RKO (cell line): ENCODE results near the gene MACROD2.
"Not testable (repeated sequence)": the region's sequence is repeated elsewhere in the genome, so short reads cannot be mapped to it uniquely, and the experiment has no call there.

ENCODE experiments used
- DNase-seq: peaks from one replicate; pipeline ENCODE4 v3.0.0-alpha.2; 2016; ENCODE audit warnings: low spot score

The MACROD2 gene

GRCh38 chr20:14956026-14956425 is 960.7 kb downstream of the MACROD2 start:
- no peak for DNase-seq

DNA sequence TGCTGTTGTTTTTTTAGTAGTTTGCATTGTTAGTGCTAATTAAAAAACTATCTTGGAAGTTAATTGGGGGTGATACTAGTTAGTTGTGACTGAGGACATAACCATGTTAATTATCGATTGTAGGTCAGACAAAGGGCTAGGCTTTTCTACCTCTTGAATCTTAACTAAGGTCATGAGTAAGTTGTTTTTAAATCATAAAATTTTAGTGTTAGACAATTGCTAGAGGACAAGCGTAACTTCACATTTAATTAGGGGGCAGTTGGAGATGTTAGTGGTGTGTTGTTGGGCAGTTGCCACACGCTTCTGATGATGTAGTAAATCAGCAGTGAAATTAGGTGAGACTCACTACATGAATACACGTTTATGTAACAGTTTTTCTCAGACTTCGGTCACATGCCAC is 961.2 kb downstream of the MACROD2 start:
- no peak for DNase-seq

GRCh38 chr20:14957402-14957801 is 962.1 kb downstream of the MACROD2 start:
- no peak for DNase-seq

- DNase-seq = no peak
Measured at GRCh38 chr20:14958626-14959025, 963.3 kb downstream of the MACROD2 start.

DNA sequence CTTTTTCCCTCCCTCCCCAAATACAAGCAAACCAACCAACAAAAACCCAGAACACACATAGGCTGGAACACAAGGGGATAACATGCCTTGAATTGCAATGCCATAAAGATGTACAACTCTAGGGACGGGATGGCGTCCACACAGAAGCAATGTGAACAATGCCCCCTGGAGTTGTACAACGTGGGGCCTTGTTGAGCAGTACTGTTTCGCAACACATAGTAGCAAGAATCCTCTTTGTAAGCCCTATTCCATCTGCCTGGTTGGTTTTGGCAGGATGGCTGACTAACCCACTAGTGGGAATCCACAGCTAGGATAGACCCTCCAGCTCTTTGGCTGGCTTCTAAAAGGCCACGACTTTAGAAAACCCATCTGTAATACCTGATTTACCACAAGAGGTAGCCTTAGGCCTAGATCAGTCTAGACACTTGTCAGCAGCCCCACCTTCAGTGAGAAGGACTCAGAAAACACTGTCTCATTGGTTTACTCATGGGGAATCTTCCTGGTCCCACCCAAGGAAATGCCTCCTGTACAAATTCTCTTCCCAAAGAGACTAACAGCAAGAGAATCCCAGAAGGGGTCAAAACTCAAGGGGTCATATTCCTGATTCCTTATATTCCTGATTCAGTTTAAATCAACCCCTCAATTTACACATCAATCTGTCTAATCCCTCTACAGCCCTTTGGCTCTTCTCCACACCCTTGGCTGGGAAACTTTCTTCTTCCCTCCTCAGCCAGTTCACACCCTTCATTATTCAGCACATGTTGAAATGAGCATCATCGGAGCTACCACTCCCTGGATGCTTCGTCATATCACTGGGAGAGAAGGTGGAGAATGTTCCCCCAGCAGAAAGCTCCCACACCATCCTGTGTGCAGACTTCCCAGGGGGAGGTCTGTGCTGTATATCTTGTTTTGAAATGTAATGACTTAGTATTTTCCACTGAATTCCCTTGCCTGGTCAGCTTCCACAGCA is 964.5 kb downstream of the MACROD2 start:
- DNase-seq = no peak

- DNase-seq = no peak
Measured at GRCh38 chr20:14960831-14961230, 965.5 kb downstream of the MACROD2 start.

DNA sequence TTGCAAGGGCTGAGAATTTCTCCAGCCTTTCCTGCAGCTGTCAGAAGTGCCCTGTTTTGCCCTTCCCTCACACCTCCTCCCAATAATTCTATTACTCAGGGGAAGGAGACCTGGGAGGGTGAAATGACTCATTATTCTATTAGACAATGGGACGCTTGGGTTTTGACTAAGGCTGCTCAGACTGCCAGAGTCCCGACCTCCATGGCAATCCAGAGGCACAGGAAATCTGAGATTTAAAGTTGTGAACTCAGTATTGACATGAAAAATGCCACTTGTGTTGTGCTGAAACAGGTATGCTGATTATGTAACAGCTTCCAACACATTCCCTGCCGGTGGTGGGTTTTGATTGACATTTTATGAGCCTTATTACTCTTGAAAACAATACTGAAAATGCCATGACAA is 967.9 kb downstream of the MACROD2 start:
- DNase-seq = no peak

DNA sequence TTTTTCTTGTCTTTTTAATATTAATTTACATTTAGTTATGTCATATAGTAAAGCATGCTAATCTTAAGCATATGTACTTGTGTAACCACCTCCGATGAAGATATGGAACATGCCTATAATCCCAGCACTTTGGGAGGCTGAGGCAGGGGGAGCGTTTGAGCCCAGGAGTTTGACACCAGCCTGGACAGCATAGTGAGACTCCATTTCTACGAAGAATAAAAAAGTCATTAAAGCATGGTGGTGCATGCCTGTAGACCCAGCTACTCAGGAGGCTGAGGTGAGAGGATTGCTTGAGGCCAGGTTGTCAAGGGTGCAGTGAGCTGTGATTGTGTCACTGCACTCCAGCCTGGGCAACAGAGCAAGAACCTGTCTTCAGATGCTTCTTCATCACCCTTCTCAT is 970.9 kb downstream of the MACROD2 start:
- no peak for DNase-seq

DNA sequence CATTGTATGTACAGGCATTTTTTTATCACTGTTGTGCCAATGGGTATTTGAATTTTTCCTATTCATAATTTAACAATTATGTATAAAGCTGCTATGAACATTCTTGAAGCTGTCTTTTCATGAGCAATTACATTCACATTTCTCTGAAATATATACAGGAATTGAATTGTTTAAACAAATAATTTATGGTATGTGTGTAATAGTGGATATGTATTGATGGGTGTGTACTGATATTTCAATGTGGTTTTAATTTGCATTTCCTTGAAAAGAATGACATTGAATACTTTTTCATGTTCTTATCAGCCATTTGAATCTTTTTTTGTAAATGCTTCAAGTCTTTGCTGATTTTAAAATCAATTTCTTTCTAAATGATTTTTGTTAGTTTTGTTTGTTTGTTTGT is 971.5 kb downstream of the MACROD2 start:
- DNase-seq = no peak

- DNase-seq = no peak
Measured at GRCh38 chr20:14972256-14972655, 976.9 kb downstream of the MACROD2 start.

GRCh38 chr20:14972690-14973089 is 977.4 kb downstream of the MACROD2 start:
- no peak for DNase-seq

- no peak for DNase-seq
Measured at GRCh38 chr20:14979453-14979986, 984.2 kb downstream of the MACROD2 start.

- not testable (repeated sequence) for DNase-seq
Measured at GRCh38 chr20:14981486-14981885, 986.2 kb downstream of the MACROD2 start.

GRCh38 chr20:14982324-14982723 is 987.0 kb downstream of the MACROD2 start:
- not testable (repeated sequence) for DNase-seq

DNA sequence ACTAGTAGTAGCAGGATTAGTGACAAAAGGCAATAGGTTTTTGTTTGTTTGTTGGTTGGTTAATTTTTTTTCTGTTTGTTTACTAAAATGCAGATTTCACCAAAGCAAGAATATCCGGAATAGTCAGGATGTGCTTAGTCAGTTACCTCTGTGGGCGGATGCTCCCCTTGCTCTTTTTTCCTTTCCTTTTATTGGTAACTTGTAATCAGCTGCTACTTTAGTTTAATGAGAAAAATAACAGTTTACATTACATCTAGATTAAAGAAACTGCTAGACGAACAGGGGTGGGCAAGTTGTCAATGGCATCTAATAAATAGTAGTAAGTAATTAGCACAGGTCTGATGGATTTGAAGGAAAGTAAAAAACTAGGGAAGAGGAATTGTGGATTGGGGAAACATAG is 989.0 kb downstream of the MACROD2 start:
- DNase-seq = no peak

DNA sequence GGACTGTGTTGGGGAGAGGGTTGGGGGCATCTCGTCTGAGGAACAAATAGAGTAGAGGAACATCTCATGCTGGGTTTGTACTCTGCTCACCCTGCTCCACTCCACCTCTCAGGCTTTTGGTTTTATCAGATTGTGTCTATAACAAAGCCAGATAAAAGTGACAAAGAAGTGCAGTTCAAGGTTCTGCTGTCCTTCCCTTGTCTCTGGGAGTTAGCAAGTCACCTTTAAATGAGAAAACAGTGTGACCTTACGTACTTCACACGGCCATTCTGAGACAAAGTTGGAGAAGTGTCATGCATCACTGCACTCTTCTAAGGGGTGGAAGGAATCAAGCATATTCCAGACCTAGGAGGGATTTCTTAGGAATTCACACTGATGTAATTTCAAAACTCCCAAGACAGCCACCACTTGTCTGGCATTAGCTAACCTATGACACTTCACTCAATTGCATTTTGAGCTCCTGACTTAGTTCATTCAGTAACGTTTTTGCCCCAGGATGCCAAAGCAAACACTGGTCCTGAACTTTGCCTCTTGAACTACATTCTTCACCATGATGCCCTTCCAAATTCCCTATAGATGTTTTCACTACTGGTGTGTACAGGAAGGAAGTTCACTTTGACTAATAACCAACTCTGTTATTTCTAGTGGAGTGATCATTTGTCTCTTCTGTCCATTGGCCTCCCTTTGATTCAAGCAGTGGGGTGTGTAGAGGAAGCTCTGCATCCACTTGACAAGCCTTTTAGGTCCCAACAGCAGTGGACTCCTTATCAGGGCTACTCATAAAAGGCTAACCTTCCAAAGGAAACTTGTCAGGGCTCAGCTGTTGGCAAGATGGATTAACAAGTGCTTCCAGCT is 989.7 kb downstream of the MACROD2 start:
- DNase-seq = no peak

DNA sequence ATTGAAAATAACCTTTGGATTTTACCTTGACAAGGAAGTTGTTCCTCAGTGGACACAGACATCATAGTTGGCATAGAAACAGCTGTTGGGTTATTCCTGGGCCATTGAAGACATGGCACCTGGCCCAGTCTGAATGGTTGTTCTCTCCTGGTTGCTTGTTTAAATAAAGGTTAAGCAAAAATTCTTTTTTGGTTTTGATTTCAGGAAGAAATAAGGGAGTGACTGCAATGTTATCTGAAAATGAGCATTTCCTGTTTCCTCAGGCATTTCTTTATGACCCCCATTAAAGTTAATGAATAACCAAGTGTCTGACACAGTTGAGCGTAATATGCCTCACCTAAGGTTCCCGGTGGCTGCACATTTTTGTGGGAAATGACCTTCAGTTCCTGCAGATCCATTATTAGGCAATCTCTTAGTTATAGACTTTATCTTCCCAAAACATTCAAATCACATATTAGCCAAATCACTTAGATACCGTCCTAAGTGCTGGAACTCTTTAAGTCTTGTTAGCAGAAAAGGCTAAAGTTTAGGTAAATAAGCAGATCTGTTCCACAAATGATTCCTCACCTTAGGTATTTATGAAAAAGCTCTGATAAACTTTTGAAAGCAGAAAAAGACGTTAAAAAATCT is 990.8 kb downstream of the MACROD2 start:
- DNase-seq = no peak

DNA sequence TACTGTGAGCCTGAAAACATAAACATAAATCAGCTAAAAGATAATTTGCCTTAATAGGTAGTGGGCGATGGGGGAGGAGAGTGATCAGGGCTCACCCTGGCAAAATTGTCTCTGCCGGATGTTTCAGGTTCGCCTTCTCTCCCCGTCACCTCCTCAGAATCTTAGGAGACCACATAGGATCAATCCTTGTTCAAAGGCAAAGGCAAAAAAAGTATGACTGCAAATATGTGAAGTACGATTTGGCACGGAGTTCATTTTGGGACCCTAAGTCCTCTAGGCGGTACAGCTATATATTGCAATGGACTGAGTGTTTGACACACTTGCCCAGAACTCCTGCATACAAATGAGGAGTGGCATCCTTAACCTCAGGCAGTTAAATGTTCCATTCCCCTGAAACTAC is 991.3 kb downstream of the MACROD2 start:
- no peak for DNase-seq

DNA sequence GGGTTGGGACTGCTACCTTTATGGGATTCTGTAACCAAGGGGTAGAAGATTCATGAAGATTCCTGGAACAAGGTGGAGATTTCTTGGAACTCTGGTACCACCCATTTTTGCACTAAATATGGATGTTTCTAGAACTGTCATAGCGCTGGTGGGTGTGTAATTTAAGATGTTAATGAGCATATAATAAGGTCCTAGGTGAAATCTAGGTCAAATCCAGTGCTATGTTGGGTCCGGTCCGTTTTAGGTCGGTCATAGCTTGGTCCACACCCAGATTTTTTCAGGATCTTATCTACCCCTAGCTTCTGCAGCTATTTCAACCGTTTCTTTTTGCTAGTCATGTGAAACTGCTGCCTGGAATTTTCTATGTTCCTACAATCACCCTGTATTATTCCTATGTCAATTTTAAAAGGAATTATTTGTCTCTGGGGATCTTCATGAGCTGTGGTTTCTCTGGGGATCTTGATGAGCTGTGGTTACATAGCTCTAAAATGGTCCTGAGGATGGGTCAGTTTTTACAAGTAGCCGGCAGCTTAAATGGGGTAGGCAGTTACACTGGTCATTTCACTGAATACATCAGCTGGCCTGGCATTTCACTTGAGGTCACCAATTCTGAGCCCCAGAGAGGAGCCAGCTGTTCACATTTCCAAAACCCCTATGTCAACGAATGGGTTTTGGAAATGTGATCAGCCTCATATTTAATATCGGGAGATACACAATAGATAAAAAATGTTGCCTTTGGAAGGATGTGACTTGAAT is 994.4 kb downstream of the MACROD2 start:
- DNase-seq = no peak

GRCh38 chr20:14991023-14991422 is 995.7 kb downstream of the MACROD2 start:
- no peak for DNase-seq

DNA sequence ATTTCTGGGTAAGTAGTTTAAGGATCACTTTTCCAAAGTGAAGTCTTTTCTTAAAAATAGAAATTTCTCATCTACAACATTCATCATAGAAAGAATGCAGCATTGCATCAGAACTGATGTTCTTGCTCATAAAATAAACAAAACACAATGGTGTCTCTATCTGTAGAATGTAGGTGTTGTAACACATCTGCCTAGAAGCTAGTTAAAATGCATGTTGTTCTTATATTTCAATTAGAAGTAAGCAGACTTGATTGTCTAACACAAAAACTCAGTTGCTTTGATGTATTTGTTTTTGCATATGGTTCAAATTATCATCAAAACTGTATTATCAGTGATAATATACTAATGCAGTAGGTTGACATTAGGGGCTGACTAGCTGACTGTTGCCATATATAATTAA is 996.8 kb downstream of the MACROD2 start:
- DNase-seq = no peak
